ENCODE data around the gene NOC4L.

NOC4L gene

DNA sequence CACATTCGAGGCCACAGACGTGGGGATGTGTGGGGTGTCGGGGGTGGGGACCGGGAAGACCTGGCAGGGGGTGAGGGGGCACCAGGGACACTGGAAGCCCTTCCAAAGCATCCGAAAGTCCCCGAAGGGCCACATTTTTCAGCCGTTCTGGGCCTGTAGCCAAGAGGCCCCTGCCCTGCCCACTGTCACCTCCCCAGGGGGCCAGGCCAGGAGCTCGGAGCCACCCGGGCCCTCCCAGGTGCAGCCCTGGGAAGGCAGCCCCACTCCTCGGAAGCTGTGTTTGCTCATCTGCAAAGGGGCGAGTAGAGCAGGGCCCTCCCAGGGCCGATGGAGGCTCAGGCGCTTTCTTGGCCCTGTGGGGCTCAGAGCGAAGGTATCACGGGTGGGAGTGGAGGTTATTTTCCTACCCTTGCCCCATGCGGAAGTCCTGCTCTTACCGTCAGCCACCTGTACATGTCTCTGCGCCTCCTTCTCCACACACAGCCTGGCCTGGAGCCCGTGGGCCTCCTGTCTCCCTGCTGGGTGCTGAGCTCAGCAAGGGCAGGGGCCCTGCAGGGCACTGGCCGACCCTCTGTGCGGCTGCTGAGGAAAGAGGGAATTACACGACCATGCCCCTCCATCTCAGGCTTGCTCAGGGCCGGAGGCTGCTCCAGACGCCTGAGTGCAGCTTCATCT is 27.2 kb downstream of the NOC4L start:
- DNase-seq, result no peak

DNA sequence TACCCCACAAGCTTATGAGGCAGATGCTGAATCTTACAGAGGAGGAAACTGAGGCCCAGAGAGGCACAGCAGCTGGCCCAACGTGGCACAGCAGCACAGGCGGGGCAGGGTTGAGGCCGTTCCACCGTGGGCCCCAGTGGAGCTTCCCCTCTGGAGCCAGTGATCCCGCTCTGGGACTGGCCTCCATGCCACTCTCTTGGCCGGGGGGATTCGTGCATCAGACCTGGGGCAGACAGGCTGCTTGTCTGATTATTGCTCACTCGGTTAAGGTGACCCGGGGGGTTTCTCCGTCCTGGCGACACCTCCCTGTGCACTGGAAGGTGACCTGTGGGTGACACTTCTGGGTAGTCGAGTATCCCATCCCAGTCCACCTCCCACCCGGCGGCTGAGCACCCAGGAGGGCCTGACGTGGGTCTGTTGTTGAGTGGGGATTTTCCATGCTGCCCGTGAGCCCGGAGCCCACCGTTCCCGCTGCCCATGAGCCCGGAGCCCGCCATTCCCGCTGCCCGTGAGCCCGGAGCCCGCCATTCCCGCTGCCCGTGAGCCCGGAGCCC is 27.8 kb downstream of the NOC4L start:
- DNase-seq, result no peak

DNA sequence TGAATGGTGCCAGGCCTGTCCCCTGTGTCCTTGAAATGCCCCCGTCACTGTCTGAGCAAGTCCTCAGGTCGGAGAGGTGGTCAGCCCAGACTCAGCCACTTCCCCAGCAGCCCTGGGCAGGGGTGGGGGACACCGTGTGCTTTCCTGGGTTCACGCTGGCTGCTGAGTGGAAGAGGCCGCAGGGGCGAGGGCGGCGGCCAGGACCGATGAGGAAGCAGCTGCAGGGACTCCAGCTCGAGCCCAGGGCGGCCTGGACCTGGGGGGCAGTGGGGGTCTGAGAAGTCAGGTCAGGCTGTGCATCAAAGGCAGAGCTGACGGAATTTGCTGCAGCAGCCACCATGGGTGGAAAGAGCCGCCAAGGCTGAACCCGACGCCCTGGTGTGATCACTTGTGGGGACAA is 28.4 kb downstream of the NOC4L start:
- no peak for DNase-seq

DNA sequence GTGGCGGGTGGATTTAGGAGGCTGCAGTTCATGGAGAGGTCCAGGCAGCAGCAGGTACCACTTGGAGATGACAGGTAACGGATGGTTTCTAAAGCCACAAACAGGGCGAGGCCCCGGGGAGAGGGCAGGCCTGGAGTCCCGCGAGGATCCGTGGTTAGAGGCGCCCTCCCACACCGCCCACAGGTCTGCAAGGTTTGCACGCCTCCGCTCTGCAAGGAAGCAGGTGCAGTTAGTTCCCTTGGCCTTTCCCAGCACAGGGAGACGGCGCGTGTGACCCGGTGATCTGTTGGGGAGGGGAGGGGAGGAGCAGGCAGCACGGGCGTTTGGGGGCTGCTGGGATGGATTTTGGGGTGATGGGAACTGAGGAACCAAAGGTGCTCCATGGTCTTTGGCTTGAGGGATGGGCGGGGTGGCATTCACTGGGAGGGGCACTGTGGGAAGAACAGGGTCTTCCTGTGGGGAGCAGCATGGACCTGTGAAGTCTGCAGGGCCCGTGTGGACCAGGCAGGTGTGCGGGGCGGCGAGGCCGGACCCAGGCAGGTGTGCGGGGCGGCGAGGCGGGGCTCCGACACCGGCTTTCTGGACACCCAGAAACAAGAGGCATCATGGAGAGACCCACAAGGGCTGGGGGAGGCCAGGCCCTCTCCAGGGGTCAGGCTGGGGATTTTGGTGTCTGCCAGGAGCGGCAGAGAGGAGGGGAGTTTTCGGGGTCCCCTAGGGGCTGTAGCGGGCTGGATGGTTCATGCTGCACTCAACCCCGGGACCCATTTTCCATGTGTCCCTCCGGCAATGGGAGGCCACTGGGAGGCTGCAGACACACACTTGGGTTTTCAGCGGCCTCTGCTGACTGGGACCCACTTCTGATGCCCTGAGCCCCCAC is 29.1 kb downstream of the NOC4L start:
- DNase-seq, result no peak

DNA sequence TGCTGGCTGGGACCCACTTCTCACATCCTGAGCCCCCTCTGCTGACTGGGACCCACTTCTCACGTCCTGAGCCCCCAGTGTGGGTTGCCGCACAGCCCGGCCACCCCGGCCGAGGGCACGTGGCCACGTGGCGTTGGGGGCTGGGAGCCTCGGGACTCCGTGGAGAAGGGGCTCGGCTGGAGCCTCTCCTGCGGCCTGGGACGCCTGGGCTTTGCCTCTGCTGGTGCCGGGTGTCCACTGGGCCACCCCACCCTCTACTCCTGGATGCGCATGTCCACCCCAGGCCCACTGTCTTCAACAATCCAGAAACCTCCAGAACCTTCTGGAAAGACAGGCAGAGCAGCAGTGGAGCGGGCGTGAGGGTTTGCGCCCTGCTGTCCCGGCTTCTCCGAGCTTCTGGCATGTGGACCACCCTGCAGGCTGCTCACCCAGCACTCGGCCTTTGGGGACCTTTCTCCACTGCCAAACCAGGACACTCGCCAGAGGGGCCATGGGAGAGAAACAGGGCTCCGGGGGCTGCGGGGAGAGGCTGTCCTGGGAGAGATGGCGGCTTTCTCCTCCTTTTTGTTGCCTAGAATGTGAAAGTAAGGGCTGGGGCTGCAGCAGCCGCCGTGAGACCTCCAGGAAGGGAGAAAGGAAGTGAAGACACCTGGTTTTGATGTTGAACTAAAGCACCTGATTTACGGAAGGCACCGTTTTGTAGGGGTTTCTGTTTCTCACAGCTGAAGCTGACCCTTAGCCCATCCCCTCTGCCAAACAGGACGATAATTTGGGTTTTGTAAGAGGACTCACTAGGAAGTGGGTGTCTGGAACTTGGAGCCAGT is 30.0 kb downstream of the NOC4L start:
- no peak for DNase-seq

DNA sequence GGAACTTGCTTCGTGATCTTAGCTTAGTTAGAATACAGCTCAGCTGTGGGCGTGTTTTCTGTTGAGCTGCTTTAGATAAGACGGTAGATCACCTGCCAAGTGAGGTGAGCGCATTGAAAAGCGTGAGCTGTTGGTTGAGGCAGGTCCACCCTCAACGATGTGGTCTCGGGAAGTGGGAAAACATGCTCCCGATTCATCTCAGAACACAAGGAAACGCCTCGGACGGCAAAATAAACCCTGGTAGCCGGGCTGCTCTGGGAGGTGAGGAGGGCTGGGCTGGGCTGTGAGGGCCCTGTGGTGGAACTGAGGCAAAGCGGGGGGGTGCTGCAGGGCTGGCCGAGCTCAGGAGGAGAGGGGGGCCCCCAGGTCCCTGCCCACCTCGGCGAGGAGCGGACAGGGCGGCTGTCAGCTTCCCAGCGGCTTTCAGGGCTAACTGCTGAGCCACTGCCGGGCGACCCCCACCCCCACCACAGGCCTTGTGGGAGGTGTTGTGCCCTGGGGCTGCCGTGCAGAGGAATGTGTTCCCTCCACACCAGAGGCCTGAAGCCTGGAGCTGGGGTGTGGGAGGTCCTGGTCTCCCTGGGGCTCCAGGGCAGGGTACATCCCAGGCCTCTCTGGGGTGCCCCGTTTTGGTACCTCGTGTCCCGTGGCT is 30.7 kb downstream of the NOC4L start:
- no peak for DNase-seq

DNA sequence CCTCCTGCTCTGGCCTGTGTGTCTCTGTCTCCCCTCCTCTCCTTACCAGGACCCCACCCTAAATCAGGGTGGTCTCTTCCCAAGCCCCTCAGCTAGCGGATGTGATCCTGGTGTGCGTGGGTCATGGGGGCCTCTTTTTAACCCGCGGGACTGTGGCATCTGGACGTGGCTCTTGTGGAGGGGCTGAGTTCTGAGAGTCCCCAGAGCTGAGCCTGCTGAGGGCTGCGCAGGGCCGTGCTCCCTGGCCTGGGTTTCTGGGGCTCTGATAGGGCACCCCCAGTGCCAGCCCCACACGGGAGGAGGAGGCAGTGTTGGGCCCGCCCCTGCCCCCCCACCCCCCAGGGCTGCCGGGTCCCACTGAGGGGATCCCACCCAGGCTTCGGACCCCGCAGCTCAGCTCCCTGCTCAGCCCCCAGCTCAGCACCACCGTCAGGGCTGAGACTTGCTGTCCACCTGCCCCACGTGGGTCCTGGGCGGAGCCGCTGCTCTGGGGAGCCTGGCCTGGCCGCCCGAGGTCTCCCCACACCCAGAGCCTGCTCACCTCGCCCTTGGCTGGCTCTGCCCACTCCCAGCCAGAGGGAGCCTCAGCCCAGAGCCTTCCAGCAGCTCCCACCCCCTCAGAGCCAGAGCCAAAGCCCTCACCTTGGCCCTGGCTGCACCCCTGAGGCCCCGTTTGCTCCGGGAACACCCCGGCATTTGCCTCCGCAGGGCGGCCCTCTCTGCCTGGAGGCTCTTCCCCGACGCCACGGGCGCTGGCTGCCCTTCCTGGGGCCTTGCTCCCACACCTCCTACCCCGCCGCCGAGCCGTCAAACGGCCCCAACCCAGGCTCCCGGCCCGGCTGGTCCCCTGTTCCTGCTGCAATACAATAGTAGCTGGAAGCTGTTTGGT is 31.5 kb downstream of the NOC4L start:
- DNase-seq, result no peak

DNA sequence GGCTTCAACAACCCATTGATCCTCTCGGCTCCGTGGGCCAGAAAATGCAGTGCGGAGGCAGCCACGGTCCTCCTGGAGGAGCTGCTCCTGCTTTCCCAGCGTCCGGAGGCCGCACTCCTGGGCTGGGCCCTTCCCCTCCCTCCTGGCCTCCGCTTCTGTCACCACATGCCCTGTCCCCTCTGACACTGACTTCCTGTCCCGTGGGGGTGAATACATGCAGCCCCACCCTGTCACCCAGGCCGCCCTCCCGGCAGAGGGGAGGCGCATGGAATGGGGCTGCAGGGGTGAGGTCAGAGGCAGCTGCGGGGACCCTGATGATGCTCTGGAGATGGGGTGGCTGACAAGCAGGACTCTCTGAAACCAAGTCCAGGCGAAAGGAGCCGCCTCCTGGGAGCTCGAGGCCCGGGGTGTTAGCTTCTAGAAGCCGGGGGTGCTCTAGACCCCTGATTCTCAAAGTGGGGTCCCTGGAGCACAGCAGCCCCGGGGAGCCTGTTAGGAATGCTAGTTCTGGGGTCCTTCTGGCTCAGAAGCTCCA is 32.2 kb downstream of the NOC4L start:
- no peak for DNase-seq

DNA sequence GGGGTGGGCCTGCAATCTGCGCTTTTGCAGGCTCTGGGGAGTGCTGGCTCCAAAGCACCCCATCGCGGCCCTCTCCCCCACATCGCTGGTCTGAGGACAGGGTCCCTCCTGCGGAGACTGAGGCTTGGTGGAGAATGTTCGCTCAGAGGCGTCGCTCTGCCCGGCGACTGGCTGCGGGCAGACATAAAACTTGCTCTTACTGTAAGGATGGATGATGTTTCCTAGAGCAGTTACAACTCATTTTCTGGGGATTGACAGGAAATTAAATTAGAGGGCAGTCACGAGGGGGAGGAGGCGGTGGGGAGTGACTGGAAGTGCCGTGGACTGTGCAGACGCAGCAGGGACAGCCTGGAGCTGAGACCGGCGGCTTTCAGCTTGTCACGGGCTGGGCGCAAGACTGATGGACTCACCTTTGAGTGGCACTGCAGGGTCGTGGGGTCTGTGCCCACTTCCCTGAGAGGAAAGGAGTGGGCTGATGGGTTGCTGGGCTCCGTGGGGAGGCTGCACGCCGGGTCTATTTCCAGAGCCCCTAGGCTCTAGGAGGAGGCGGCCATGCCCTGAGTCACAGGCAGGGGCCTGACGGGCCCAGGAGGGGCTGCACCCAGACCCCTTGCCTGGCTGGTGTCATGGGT is 32.8 kb downstream of the NOC4L start:
- no peak for DNase-seq

DNA sequence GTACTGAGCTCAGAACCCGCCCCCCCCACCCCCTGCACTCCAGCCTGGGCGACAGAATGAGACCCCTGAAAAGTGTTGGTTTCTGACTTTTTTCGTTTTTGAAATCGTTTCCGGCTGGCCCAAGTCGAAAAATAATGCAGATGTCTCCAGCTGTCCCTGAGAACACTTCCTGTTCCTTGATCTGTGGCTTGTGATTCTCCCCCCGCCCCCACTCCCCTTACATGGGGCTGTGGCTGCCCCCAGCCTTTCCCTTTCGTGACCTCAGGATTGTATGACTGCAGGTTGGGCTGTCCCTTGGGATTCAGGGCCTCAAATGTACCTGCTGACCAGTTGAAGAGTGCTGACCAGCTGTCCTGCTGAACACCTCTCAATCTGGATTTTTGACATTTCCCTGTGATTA is 34.1 kb downstream of the NOC4L start:
- no peak for DNase-seq

DNA sequence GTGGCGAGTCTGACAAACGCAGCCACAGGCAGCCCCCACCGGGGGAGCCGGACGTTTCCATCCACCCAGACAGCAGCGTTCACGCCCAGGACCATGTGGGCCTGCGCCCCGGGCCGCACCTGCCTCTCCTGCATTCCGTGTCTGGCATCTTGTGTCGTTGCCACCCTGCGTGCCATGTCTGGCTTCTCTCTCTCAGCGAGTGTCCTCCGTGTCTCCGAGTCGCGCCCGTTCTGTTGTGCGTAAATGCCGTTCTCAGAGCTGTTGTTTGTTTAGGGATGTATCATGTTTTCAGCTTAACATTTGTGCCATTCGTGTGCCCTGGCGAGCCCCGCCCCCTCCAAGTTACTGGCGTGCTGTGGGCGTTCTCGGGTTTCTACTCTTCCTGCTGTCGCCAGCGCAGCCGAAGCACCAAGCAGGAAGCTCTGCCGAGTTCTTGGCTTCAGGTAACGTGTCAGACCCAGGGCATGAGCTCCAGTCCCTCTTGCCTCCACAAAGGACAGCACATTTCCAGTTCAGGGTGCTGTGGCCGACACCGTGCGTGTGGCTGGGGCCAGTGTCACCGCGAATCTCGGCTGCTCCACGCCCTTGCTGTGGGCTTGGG is 34.6 kb downstream of the NOC4L start:
- DNase-seq, result peak; percentile 40 to 41

DNA sequence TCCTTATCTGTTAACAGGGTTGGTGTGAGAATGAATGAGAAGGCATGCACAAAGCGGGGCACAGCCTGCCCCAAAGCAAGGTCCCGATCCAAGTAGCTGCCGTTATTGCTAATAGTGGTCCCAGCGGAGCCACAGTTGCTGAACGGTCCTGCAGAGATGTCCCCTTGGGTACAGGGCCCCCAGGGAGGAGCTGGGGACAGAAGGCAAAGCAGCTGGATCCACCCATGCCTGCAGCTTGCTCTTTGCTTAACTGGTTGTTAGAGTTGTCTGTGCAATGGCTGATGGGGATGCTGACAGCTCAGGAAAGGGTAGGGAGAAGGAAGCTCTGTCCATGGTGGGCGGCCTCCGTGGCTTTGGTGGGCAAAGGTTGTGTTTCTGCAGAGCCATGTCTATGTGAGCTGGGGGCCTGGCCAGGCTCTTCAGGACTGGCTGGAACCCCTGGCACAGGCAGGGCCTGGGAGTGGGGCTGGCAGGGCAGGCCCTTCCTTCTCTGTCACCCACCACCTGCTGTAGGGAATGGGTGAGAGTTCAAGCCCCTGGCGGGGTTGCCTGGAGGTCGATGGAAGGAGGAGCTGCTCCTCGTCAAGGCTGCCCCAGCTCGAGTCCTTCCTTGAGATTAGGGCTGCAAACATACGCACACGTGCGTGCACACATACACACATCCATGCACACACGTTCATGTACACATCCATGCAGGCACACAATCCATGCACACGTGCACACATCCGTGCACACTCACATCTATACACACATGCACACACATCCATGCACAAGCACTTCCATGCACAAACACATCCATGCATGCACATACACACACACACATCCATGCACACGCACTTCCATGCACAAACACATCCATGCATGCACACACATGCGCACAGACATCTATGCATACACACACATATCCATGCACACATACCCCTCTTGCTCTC is 35.4 kb downstream of the NOC4L start:
- DNase-seq, result no peak

DNA sequence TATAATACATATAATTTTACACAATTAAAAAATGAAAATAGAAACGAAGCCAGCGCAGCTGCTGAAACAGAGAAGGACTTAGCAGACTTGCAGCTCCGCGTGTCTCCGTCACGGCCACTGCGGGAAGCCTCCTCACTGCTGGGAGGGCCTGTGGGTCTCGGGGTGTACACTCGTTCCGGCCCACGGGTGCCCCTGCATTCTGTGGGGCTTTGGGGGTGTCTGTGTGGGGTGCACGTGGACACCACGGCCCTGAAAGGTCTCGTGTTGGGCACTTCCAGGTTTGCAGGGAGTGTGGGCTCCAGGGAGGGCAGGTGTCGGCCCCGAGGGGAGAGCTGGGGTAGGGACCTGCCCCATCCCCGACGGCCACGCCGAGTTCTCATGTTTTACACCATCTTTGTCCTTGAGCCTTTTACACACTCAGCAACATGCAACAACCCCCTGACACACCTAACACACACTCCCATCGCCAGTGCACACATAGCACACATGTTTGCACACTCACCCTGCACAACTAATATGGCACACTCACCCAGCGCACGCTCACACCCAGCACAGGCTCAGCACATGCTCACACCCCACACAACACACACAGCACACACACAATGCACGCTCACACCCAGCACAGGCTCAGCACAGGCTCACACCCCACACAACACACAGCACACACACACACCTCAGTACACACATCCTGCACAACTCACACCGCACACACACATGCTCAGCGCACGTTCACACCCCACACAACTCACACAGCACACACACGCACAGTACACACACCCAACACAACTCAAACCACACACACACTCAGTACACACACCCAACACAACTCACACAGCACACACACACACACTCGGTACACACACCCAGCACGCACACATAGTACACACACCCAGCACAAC is 36.6 kb downstream of the NOC4L start:
- no peak for DNase-seq

DNA sequence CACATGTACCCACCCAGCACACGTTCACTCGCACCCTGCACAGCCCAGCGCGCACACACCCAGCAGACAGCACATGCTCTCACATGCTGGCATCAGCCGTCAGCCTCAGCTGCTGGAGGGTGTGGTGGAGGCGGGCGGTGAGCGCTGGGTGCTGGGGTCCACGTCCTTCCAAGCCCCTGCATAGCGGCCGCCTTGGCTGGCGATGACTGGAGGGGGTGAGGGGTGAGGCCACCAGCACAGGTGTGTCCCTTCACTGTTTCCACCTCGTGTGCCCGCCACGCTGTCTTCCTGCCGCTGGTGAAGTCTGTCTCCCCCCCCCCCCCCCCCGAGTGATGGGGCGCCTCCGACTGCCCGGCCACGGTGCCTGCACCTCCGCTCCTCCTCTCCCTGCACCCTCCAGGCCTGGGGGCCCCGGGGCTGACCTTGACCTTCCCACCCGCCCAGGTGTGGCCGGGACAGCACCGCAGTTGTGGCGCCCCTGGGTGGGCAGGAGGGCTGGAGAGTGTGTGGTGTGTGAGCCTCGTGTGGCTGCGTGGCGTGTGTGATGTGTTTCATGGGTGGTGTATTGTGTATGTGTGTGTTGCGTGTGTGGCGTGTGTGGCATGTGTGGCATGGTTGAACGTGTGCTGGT is 37.4 kb downstream of the NOC4L start:
- DNase-seq, result no peak

DNA sequence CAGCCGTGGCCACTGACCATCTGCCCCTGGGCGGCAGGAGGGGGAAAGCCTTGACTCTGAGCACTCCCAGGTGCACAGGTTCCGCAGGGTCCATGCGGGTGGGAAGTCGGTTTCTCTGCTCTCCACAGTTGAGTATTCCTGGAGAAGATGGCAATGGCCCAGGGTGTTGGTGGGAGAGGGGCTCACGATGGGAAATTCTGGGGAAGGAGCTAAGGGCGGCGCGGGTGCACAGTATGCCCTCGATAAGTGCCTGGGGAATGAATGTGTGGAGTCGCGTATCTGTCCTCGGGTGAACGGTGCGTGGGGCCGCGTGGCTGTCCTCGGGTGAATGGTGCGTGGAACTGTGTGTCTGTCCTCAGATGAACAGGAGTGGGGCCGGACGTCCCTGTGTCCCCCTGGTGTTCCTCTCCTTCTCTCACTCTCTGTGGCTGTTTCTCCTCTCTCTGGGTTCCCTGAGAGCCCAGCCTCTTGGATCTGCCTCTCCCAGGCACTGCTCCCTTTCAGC is 38.0 kb downstream of the NOC4L start:
- DNase-seq, result no peak

DNA sequence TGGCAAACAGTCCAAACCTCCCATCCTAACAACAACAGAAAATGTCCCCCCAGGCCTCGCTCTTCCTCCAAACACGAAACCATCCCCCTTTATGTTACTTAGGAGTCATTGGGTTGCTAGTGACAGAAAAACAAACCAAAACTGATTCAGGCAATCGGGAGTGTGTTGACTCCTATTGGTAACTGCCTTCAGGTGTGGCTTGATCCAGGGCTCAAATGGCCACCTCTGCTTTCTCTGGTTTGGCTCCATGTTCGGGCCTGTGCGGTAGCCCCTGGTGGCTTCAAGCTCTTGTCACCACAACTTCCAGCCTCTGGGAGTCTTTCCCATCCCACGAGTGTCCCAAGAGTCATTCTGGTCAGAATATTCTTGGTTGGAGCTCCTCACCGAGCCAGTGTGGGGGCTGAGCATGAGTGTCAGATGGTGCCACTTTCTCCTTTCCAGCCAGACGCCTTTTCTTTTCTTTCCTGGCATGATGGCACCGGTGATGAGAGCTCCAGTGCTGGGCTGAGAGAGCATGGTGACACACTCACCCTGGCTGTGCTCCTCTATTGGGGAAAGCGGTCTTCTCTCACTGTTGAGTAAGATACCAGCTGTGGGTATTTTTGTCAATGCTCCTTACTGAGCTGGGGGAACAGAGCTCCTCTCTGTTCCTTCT is 38.6 kb downstream of the NOC4L start:
- no peak for DNase-seq

DNA sequence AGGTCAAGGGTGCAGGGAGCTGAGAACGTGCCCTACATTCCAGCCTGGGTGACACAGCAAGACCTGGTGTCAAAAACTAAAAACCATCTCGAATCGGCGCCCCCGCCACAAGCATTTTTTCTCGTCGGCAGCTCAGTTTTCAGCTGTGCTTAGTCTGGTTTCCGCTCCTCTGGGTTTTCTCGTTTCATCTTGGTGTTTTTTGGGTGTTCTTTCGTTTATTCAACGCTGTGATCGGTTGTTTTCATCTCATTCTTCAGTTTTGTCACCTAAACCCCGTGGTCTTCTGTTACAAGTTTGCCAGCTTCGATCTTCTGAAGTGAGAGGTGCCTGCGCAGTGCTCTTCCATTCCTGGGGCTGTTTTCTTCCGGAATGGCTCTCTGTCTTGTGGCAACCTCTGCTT is 41.4 kb downstream of the NOC4L start:
- DNase-seq, result no peak

Measured in SHP77 (cell line).